GM18517 (cell line): Measurements from ENCODE around the gene CMC4.
A peak's percentile ranks its signal among the peaks of the same experiment; 100 is the strongest.

Source experiments
- ATAC-seq: cut with Tn5 transposase; IDR thresholded peaks from one replicate; pipeline ENCODE4 v1.9.1; 2021; ENCODE audit warnings: mild to moderate bottlenecking, moderate library complexity; ENCODE audit not compliant: unreplicated experiment

Gene CMC4

GRCh38 chrX:155054255-155054654 lies 16.7 kb downstream of the CMC4 start:
- ATAC-seq = no peak

GRCh38 chrX:155053656-155054055 lies 17.3 kb downstream of the CMC4 start:
- ATAC-seq = no peak

- no peak for ATAC-seq
Observed at GRCh38 chrX:155052738-155053498, 18.0 kb downstream of the CMC4 start.

- no peak for ATAC-seq
Observed at GRCh38 chrX:155048977-155049619, 21.8 kb downstream of the CMC4 start.

GRCh38 chrX:155046811-155047528 lies 24.0 kb downstream of the CMC4 start:
- no peak for ATAC-seq

- ATAC-seq = no peak
Observed at GRCh38 chrX:155046129-155046810, 24.7 kb downstream of the CMC4 start.

GRCh38 chrX:155035688-155036087 lies 35.2 kb downstream of the CMC4 start:
- no peak for ATAC-seq

- no peak for ATAC-seq
Observed at GRCh38 chrX:155031657-155032056, 39.3 kb downstream of the CMC4 start.

GRCh38 chrX:155028877-155029291 lies 42.1 kb downstream of the CMC4 start:
- no peak for ATAC-seq

GRCh38 chrX:155028129-155028528 lies 42.8 kb downstream of the CMC4 start:
- no peak for ATAC-seq

- ATAC-seq = peak; percentile 2
Observed at GRCh38 chrX:155027509-155028066, 43.3 kb downstream of the CMC4 start.

- peak; percentile 89 for ATAC-seq
Observed at GRCh38 chrX:155026727-155027508, 44.0 kb downstream of the CMC4 start, which contains the start of gene FUNDC2. FUNDC2 (plus strand) TSS chrX:155026844; CDS start chrX:155026939, 95 bp downstream.

GRCh38 chrX:155026420-155026726 lies 44.6 kb downstream of the CMC4 start:
- no peak for ATAC-seq

- ATAC-seq = no peak
Observed at GRCh38 chrX:155023907-155024833, 46.8 kb downstream of the CMC4 start.

GRCh38 chrX:155022585-155022984 lies 48.4 kb downstream of the CMC4 start, which contains the start of gene F8:
F8 (minus strand) TSS chrX:155022723; CDS start chrX:155022552, 171 bp downstream.
- no peak for ATAC-seq

GRCh38 chrX:155020591-155020990 lies 50.3 kb downstream of the CMC4 start:
- no peak for ATAC-seq
